Tibial artery (tissue), 4 donors: ENCODE results near the gene USP34.

Experiments
- DNase-seq, 2 donors: peaks; one replicate each; pipeline ENCODE4 v3.0.0-alpha.2; 2019
- H3K27ac ChIP-seq, 2 donors: fragments of 200-600 bp; sonication (generic) in 1 of 2; 1 replicate in 1 of 2; 2 replicates in 1 of 2; pipeline ENCODE4 v1.5.1; 2018 to 2019; ENCODE audit warnings: mild to moderate bottlenecking in 1 of 2
- H3K27me3 ChIP-seq, 2 donors: fragments of 200-600 bp; sonication (generic) in 1 of 2; one replicate each; pipeline versions ENCODE4 v1.5.1 to v1.6.0; 2016 to 2019
- H3K36me3 ChIP-seq, 3 donors: fragments of 200-600 bp; sonication (generic) in 2 of 3; one replicate each; pipeline ENCODE4 v1.5.1; 2016 to 2019; ENCODE audit warnings: mild to moderate bottlenecking in 2 of 3
- H3K4me1 ChIP-seq, 4 donors: fragments of 200-600 bp; sonication (generic) in 2 of 4; 1 replicate in 3 of 4; 2 replicates in 1 of 4; pipeline ENCODE4 v1.5.1; 2016 to 2019
- H3K4me3 ChIP-seq, 2 donors: fragments of 200-600 bp; sonication (generic) in 1 of 2; 1 replicate in 1 of 2; 2 replicates in 1 of 2; pipeline ENCODE4 v1.5.1; 2018 to 2019; ENCODE audit warnings: mild to moderate bottlenecking in 2 of 2
- H3K9me3 ChIP-seq, 3 donors: fragments of 200-600 bp; sonication (generic) in 1 of 3; one replicate each; pipeline ENCODE4 v1.5.1; 2016 to 2019
- intact Hi-C: fragments of 100-400 bp; cut with DNase I; formaldehyde crosslinking; loops from one replicate; pipeline ENCODE4 v1.15.0; 2023; ENCODE audit warnings: low total_unique reads
- TF ChIP-seq, protein P1 (sequence below), 2 experiments: fragments of 200-600 bp in 1 of 2; fragments of 450-650 bp in 1 of 2; IDR thresholded peaks; one replicate each; pipeline ENCODE4 v1.5.1; 2017 to 2019; ENCODE audit warnings: antibody characterized with exemption in 2 of 2, mild to moderate bottlenecking in 1 of 2, moderate library complexity in 1 of 2

USP34 gene

DNA sequence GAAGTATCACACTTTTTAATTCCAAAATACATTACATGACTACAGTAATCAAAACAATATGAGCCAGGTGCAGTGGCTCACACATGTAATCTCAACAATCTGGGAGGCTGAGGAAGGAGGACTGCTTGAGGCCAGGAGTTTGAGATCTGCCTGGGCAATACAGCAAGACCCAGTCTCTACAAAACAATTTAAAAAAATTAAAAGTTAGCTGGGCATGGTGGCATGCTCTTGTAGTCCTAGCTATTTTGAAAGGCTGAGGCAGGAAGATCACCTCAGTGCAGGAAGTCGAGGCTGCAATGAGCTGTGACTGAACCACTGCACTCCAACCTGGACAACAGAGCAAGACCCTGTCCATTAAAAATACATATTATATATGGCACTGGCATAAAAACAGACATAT, 109.8 kb downstream of the USP34 start:
- TF ChIP-seq, protein P1, sequence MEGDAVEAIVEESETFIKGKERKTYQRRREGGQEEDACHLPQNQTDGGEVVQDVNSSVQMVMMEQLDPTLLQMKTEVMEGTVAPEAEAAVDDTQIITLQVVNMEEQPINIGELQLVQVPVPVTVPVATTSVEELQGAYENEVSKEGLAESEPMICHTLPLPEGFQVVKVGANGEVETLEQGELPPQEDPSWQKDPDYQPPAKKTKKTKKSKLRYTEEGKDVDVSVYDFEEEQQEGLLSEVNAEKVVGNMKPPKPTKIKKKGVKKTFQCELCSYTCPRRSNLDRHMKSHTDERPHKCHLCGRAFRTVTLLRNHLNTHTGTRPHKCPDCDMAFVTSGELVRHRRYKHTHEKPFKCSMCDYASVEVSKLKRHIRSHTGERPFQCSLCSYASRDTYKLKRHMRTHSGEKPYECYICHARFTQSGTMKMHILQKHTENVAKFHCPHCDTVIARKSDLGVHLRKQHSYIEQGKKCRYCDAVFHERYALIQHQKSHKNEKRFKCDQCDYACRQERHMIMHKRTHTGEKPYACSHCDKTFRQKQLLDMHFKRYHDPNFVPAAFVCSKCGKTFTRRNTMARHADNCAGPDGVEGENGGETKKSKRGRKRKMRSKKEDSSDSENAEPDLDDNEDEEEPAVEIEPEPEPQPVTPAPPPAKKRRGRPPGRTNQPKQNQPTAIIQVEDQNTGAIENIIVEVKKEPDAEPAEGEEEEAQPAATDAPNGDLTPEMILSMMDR (IDR thresholded peaks at IDR 0.05), result no peak

DNA sequence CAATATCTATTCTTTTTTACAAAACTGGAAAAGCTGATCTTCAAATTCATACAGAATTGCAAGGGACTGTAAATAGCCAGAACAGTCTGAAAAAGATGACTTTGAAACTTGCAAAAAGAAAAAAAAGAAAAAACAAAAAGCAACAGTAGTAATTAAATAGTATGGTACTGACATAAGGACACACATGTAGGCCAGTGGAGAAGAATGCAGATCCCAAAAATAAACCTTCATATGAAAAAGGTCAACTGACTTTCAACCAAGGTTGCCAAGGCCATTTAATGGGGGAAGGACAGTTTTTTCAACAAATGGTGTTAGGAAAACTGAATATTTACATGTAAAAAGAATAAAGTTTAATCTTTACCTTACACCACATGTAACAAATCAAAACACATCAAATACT, 111.8 kb downstream of the USP34 start:
- peaks cover 8 to 16% (median 10%) of the 10 kb centered on the region in 3 donors for H3K36me3 ChIP-seq
- no peaks in the 10 kb centered on the region for H3K27me3 ChIP-seq
- H3K27ac ChIP-seq, result no peak overlapping the region
- H3K9me3 ChIP-seq, result peaks cover 0 to 6% (median 5%) of the 10 kb centered on the region in 3 donors
- DNase-seq, result no peak
- intact Hi-C loops, result no loop called here
- H3K4me3 ChIP-seq, result no peak overlapping the region
- peaks cover 0 to 33% (median 11%) of the 10 kb centered on the region in 4 donors for H3K4me1 ChIP-seq
- TF ChIP-seq, protein P1 (IDR thresholded peaks at IDR 0.05), result no peak

More for the DNA sequence above, 109.8 kb downstream of the USP34 start:
- no peaks in the 10 kb centered on the region for H3K27me3 ChIP-seq
- peaks cover 0 to 29% (median 9%) of the 10 kb centered on the region in 4 donors for H3K4me1 ChIP-seq
- intact Hi-C loops, result no loop called here
- H3K4me3 ChIP-seq, result no peak overlapping the region
- no peak overlapping the region for H3K27ac ChIP-seq
- H3K9me3 ChIP-seq, result no peaks in the 10 kb centered on the region
- peaks cover 3 to 8% (median 5%) of the 10 kb centered on the region in 3 donors for H3K36me3 ChIP-seq
- DNase-seq, result no peak

- Histone ChIP-seq H3K27me3 (no peaks in the 10 kb centered on the region), H3K4me1 (peaks cover 0 to 33% (median 11%) of the 10 kb centered on the region in 4 donors), H3K9me3 (peaks cover 0 to 17% (median 6%) of the 10 kb centered on the region in 3 donors), H3K4me3 (no peak overlapping the region), H3K27ac (no peak overlapping the region), H3K36me3 (peaks cover 11 to 22% (median 14%) of the 10 kb centered on the region in 3 donors)
- TF ChIP-seq, protein P1 (IDR thresholded peaks at IDR 0.05), result no peak
- intact Hi-C loops, result no loop called here
- no peak for DNase-seq
Measured at GRCh38 chr2:61357681-61358080, 113.2 kb downstream of the USP34 start.

- TF ChIP-seq, protein P1 (IDR thresholded peaks at IDR 0.05), result no peak
- Histone ChIP-seq H3K4me1 (peaks cover 0 to 33% (median 11%) of the 10 kb centered on the region in 4 donors), H3K36me3 (peaks cover 11 to 22% (median 14%) of the 10 kb centered on the region in 3 donors), H3K9me3 (peaks cover 0 to 17% (median 6%) of the 10 kb centered on the region in 3 donors), H3K4me3 (no peak overlapping the region), H3K27me3 (no peaks in the 10 kb centered on the region), H3K27ac (no peak overlapping the region)
- intact Hi-C loops, result no loop called here
- DNase-seq, result no peak
Measured at GRCh38 chr2:61356958-61357350, 113.9 kb downstream of the USP34 start.

DNA sequence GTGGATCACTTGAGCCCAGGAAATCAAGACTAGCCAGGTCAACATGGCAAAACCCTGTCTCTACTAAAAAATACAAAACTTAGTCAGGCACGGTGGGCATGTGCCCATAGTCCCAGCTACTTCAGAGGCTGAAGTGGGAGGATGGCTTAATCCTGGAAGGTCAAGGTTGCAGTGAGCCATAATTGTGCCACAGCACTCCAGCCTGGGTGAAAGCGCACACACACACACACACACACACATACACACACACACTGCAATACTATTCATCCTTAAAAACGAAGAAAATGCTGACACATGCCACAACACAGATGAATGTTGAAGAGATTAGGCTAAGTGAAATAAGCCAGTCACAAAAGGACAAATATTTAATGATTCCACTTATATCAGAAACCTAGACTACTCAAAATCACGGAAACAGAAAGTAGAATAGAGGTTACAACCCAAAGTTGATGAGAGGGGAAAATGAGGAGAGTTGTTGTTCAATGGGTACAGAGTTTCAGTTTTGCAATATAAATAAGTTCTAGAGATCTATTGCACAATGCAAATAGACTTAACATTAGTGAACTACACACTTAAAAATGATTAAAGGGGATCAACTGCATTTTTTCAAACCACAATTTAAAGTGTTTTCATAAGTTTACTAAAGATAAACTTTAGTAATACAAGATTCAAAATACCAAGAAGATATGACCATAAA, 114.5 kb downstream of the USP34 start:
- DNase-seq, result no peak
- intact Hi-C loops, result no loop called here
- Histone ChIP-seq H3K4me1 (peaks cover 0 to 33% (median 11%) of the 10 kb centered on the region in 4 donors), H3K27me3 (no peaks in the 10 kb centered on the region), H3K4me3 (no peak overlapping the region), H3K9me3 (peaks cover 0 to 17% (median 6%) of the 10 kb centered on the region in 3 donors), H3K36me3 (peaks cover 11 to 22% (median 14%) of the 10 kb centered on the region in 3 donors), H3K27ac (peak overlapping the region in 1 of 2 donors; percentile 17)
- TF ChIP-seq, protein P1 (IDR thresholded peaks at IDR 0.05), result no peak
